Adrenal gland (tissue), 12 donors: ENCODE measurements around the gene GIPR. TPM values are rescaled to one million over a fixed set of nuclear protein-coding genes. Genes with fewer than 3 reads are reported as not detected.

ENCODE experiments used
- DNase-seq, 7 donors: peaks; one replicate each; pipeline ENCODE4 v3.0.0-alpha.2; 2019 to 2020
- H3K27ac ChIP-seq, 5 donors: fragments of 200-600 bp; sonication (generic) in 4 of 5; 1 replicate in 3 of 5; 2 replicates in 2 of 5; pipeline versions ENCODE4 v1.5.1 to v1.8.0; 2016 to 2020; ENCODE audit warnings: mild to moderate bottlenecking in 1 of 5
- H3K27me3 ChIP-seq: fragments of 200-600 bp; 2 replicates; pipeline ENCODE4 v1.8.0; 2021
- H3K36me3 ChIP-seq, 2 donors: fragments of 200-600 bp; replicated peaks in 1 of 2; 1 replicate in 1 of 2; 2 replicates in 1 of 2; pipeline versions ENCODE4 v1.5.1 to v1.8.0; 2018 to 2022
- H3K4me1 ChIP-seq, 2 donors: fragments of 200-600 bp; replicated peaks in 1 of 2; 1 replicate in 1 of 2; 2 replicates in 1 of 2; pipeline versions ENCODE4 v1.5.1 to v1.8.0; 2018 to 2021
- H3K4me3 ChIP-seq, 4 donors: fragments of 200-600 bp; sonication (generic) in 3 of 4; one replicate each; pipeline ENCODE4 v1.5.1; 2016 to 2018
- H3K9me3 ChIP-seq, 3 donors: fragments of 200-600 bp; sonication (generic) in 1 of 3; replicated peaks in 1 of 3; 1 replicate in 2 of 3; 2 replicates in 1 of 3; pipeline versions ENCODE4 v1.5.1 to v1.8.0; 2016 to 2021
- CTCF ChIP-seq, 6 experiments: fragments of 450-650 bp in 4 of 6; fragments of 200-600 bp in 2 of 6; sonication (generic) in 1 of 6; IDR thresholded peaks; 1 replicate in 5 of 6; 2 replicates in 1 of 6; pipeline versions ENCODE4 v1.5.1 to v1.8.0; 2016 to 2021; ENCODE audit warnings: antibody characterized with exemption in 6 of 6, mild to moderate bottlenecking in 2 of 6, moderate library complexity in 1 of 6
- POLR2A ChIP-seq, 2 donors: fragments of 450-650 bp; IDR thresholded peaks; one replicate each; pipeline ENCODE4 v1.6.1; 2017; ENCODE audit warnings: antibody characterized with exemption in 2 of 2, mild to moderate bottlenecking in 2 of 2, moderate library complexity in 1 of 2
- WGBS, 4 donors: extraction: QIAGEN DNeasy Blood & Tissue Kit in 2 of 4; methylation state at CpG; one replicate each; pipeline versions ENCODE4 v1.1.5 to v1.1.7; 2013 to 2017; 5-methylcytosine and 5-hydroxymethylcytosine counted together
- intact Hi-C, 2 donors: fragments of 100-400 bp; cut with DNase I; formaldehyde crosslinking; loops; one replicate each; pipeline versions ENCODE4 v1.14.1 to v1.15.0; 2022 to 2023
- polyA plus RNA-seq, 3 donors: library from polyadenylated mRNA; stranded (reverse); fragments of 200-250 nt in 2 of 3; fragments of 350-450 nt in 1 of 3; fragmentation: Illumina TruSeq in 1 of 3; extraction: RNeasy Lipid Tissue Mini Kit (QIAGEN cat#74804) in 1 of 3; gene quantifications; one replicate each; pipeline ENCODE4 v1.2.3, GENCODE V29; 2013 to 2014
- total RNA-seq, 9 donors: library from RNA; depleted of rRNA in 4 of 9; stranded (reverse); fragments of >200 nt in 4 of 9; fragments of 120-200 nt in 1 of 9; fragmentation: NEBNext Ultra II Directional in 1 of 9; extraction: Animal tissue kit (Norgen Biotek cat#: 25700) in 1 of 9; gene quantifications; one replicate each; pipeline versions ENCODE4 v1.1.0 to v1.2.4, GENCODE V29; 2013 to 2023
- donor health status: healthy with polysubstance abuse.
- donor health status: Bipolar disorder and iron deficiency.
- donor health status: DM: yes; HTN: yes; CAD: no.
- donor health status: DM: no; HTN: no; CAD: no.
- donor health status: DM: no; HTN: no; CAD: no.
- donor health status: DM: yes; HTN: yes; CAD: no.

The GIPR gene
- total and polyA plus RNA-seq, 12 donors: 0.28 to 1.8 (median 0.83) TPM; not detected in 4

DNA sequence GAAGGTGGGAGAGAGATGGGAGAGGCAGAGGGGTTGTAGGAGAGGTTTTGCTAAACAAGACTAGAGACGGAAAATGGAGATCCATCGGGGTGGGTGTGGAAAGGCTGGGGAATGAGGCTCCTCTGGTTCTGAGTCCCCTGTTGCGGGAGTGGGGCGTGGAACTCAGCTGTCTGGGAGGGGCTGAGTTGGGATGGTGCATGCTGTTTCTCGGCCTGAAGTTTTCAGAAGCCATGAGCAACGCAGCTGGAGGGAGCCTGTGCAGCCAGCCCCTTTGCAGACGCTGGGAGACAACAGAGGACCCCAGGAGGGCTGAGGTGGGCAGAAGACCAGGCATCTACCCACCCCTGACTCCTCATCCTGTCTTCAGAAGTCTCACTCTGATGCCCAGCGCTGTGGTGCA, 7.4 kb upstream of the GIPR start:
- no peak overlapping the region for H3K4me3 ChIP-seq
- H3K9me3 ChIP-seq: no peaks in the 10 kb centered on the region
- TF ChIP-seq CTCF (IDR thresholded peaks at IDR 0.05): no peak
- TF ChIP-seq POLR2A (IDR thresholded peaks at IDR 0.05): no peak
- intact Hi-C loops: no loop called here
- no peaks in the 10 kb centered on the region for H3K27me3 ChIP-seq
- no peaks in the 10 kb centered on the region for H3K36me3 ChIP-seq
- H3K4me1 ChIP-seq: no peaks in the 10 kb centered on the region
- DNase-seq: no peak
- WGBS, 4 donors: 52 to 67% (median 57%) methylated on average over 5 to 8 of the region's 8 CpGs
- no peak overlapping the region for H3K27ac ChIP-seq

DNA sequence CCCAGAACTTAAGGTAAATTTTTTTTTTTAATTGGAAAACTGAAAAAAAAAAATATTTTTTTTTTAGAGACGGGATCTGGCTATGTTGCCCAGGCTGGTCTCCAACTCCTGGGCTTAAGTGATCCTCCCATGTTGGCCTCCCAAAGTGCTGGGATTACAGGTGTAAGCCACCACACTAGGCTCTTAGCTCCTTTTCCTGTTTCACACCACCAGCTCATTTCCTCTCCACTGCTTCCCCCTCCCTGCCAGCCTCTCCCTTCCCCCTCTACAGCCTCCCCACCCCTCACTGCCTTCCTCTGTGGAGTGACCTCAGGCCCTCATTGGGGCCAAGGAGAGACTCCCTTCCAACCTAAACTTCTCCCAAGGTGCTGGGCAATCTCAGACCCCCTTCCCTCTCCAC, 4.2 kb upstream of the GIPR start:
- Histone ChIP-seq H3K9me3 (no peaks in the 10 kb centered on the region), H3K36me3 (no peaks in the 10 kb centered on the region), H3K4me1 (peaks cover 7 to 10% of the 10 kb centered on the region in 2 donors), H3K27me3 (peaks cover under 1% of the 10 kb centered on the region), H3K4me3 (no peak overlapping the region), H3K27ac (no peak overlapping the region)
- TF ChIP-seq POLR2A (IDR thresholded peaks at IDR 0.05) (no peak), CTCF (IDR thresholded peaks at IDR 0.05) (no peak)
- intact Hi-C loops: no loop called here
- 75 to 94% (median 92%) methylated on average over 1 of the region's 1 CpG for WGBS, 4 donors
- no peak for DNase-seq

DNA sequence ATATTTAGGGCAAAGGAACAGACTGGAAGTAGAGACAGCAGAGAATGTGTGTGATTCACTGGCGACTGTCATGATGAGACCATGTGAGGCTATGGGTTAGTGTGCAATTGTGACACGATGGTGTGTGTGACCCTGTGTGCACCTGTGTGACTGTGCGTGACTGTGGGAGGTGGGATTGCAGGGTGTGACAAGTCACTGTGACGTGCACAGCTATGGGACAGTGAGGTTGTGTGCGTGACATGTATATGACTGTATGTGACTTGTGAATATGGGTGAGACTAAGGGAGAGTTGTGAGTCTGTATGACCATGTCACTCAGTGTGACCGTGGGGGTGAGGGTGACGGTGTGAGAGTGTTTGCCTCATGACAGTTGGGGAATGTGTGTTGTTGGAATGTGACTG, 3.4 kb upstream of the GIPR start:
- DNase-seq: no peak
- WGBS, 4 donors: 54 to 79% (median 63%) methylated on average over 7 of the region's 7 CpGs
- intact Hi-C loops: no loop called here
- Histone ChIP-seq H3K27me3 (peaks cover 8% of the 10 kb centered on the region), H3K36me3 (no peaks in the 10 kb centered on the region), H3K4me1 (peaks cover 15% of the 10 kb centered on the region in 2 donors), H3K4me3 (no peak overlapping the region), H3K9me3 (no peaks in the 10 kb centered on the region), H3K27ac (no peak overlapping the region)
- TF ChIP-seq CTCF (IDR thresholded peaks at IDR 0.05) (no peak), POLR2A (IDR thresholded peaks at IDR 0.05) (no peak)

DNA sequence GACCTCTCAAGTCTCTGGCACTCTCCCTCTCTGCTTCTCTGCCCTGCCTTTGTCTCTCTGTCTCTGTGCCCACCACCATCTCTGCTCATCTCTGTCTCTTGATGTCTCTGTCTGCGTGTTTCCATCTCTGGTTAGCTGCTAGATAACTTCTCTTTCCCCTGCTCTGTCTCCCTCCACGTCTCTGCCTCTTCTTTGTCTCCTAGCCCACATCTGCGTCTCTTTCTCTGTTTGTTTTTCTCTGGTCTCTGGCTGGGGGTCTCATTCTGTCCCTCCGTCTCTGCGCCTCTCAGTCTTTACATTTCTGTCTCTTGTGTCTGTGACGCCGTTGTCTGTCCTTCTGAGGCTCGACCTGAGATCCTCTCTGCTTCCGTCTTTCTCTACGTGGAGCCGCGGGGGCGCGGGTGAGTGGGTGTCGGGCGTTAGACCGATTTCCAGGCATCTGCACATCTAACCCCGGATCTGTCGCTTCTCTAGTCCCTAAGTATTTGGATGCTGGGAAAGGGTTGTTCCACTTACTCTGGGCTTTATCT, 386 bp downstream of the GIPR start:
- intact Hi-C loops: no loop called here
- DNase-seq: no peak
- WGBS, 4 donors: 0 to 2% (median 2%) methylated on average over 18 to 19 of the region's 19 CpGs
- Histone ChIP-seq H3K4me3 (peak overlapping the region in 1 of 4 donors; percentile 45), H3K9me3 (no peaks in the 10 kb centered on the region), H3K4me1 (peaks cover 15 to 18% of the 10 kb centered on the region in 2 donors), H3K27ac (no peak overlapping the region), H3K36me3 (no peaks in the 10 kb centered on the region), H3K27me3 (peaks cover 22% of the 10 kb centered on the region)
- TF ChIP-seq CTCF (IDR thresholded peaks at IDR 0.05) (no peak), POLR2A (IDR thresholded peaks at IDR 0.05) (no peak)
